ENCODE results near the gene GUSB. TPM values are rescaled to one million over a fixed set of nuclear protein-coding genes. Genes with fewer than 3 reads are reported as not detected.
"Not testable (repeated sequence)": the region's sequence is repeated elsewhere in the genome, so short reads cannot be mapped to it uniquely, and the experiment has no call there.

The GUSB gene
- total RNA-seq, result 10 to 100 TPM; 78.7 to 92.5 TPM

- DNase-seq (ENCODE audit: low spot score) (peak; percentile 92), ATAC-seq (peak; percentile 91 to 93)
- Mint-ChIP-seq H3K4me1 (ENCODE audit: low read depth in 2 of 2) (peaks cover 6 to 10% of the 10 kb centered on the region in 2 donors), H3K27ac (peak within 1 kb of the TSS; percentile 75 to 86), H3K9me3 (no peaks in the 10 kb centered on the region), H3K27me3 (no peaks in the 10 kb centered on the region), H3K36me3 (no peaks in the 10 kb centered on the region), H3K4me3 (peak within 1 kb of the TSS; percentile 80)
Observed at GRCh38 chr7:65981965-65982792, at the start of gene GUSB. Gene GUSB, minus strand, starts transcription at chr7:65982213. Its CDS starts 30 bp downstream, at chr7:65982183.

- ATAC-seq; H3K27ac Mint-ChIP-seq; H3K9me3 Mint-ChIP-seq; DNase-seq (ENCODE audit: low spot score); H3K27me3 Mint-ChIP-seq; H3K4me1 Mint-ChIP-seq (ENCODE audit: low read depth in 2 of 2); H3K36me3 Mint-ChIP-seq; H3K4me3 Mint-ChIP-seq: not testable (repeated sequence)
Observed at GRCh38 chr7:66028342-66028741, 46.3 kb upstream of the GUSB start.

- H3K9me3 Mint-ChIP-seq, result no peaks in the 10 kb centered on the region
- no peaks in the 10 kb centered on the region for H3K4me1 Mint-ChIP-seq (ENCODE audit: low read depth in 2 of 2)
- no peaks in the 10 kb centered on the region for H3K36me3 Mint-ChIP-seq
- peaks cover 8 to 12% of the 10 kb centered on the region in 2 donors for H3K27me3 Mint-ChIP-seq
- DNase-seq (ENCODE audit: low spot score) (no peak), ATAC-seq (no peak)
- H3K27ac Mint-ChIP-seq, result no peak overlapping the region
- H3K4me3 Mint-ChIP-seq, result no peak overlapping the region
Observed at GRCh38 chr7:66016131-66016461, 34.1 kb upstream of the GUSB start.

GRCh38 chr7:66015440-66016130, 33.6 kb upstream of the GUSB start:
- no peaks in the 10 kb centered on the region for H3K36me3 Mint-ChIP-seq
- H3K4me3 Mint-ChIP-seq, result no peak overlapping the region
- H3K27me3 Mint-ChIP-seq, result peaks cover 8 to 12% of the 10 kb centered on the region in 2 donors
- H3K27ac Mint-ChIP-seq, result no peak overlapping the region
- DNase-seq (ENCODE audit: low spot score) (no peak), ATAC-seq (no peak)
- no peaks in the 10 kb centered on the region for H3K9me3 Mint-ChIP-seq
- H3K4me1 Mint-ChIP-seq (ENCODE audit: low read depth in 2 of 2), result no peaks in the 10 kb centered on the region

DNA sequence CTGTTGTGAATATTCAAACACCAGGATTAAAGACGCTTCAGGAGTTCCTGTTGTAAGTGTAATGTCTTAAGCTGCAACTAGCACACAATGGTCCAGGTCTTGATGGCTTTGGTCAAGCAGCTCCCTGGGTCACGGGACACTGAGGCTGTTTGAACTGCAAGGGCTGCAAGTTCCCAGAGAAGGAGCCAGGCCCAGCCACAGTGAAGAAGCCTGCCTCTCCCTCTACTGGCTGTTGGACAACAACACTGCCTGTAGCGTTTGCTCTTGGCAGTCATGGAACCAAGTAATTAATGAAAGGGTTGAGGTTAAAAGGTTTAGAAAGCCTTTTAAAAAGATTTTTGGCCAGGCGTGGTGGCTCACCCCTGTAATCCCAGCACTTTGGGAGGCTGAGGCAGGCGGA, 31.9 kb upstream of the GUSB start:
- Mint-ChIP-seq H3K4me1 (ENCODE audit: low read depth in 2 of 2) (no peaks in the 10 kb centered on the region), H3K27ac (no peak overlapping the region), H3K36me3 (no peaks in the 10 kb centered on the region), H3K27me3 (peaks cover 8 to 12% of the 10 kb centered on the region in 2 donors), H3K4me3 (no peak overlapping the region), H3K9me3 (no peaks in the 10 kb centered on the region)
- DNase-seq (ENCODE audit: low spot score) (no peak), ATAC-seq (no peak)

DNA sequence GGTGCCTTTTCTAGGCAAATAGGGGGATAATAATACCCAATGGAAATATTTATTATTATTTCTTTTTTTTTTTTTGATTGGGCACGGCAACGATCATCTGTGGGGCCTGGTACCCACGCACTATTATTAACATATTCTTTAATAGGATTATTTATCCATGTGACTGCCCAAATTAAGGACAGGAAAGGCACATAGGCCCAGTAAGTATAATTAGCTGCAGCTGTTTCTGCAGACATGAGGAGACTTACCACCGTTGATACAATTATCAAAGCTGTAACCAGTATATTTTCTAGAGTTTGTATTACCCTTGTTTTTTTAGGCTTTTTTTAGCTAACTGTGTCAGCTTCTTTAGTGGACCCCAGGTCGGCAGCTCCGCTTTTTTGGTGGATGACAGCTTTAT, 25.2 kb upstream of the GUSB start:
- DNase-seq (ENCODE audit: low spot score) (no peak), ATAC-seq (no peak)
- Mint-ChIP-seq H3K4me1 (ENCODE audit: low read depth in 2 of 2) (no peaks in the 10 kb centered on the region), H3K27me3 (no peaks in the 10 kb centered on the region), H3K4me3 (no peak overlapping the region), H3K27ac (no peak overlapping the region), H3K9me3 (no peaks in the 10 kb centered on the region), H3K36me3 (no peaks in the 10 kb centered on the region)

DNA sequence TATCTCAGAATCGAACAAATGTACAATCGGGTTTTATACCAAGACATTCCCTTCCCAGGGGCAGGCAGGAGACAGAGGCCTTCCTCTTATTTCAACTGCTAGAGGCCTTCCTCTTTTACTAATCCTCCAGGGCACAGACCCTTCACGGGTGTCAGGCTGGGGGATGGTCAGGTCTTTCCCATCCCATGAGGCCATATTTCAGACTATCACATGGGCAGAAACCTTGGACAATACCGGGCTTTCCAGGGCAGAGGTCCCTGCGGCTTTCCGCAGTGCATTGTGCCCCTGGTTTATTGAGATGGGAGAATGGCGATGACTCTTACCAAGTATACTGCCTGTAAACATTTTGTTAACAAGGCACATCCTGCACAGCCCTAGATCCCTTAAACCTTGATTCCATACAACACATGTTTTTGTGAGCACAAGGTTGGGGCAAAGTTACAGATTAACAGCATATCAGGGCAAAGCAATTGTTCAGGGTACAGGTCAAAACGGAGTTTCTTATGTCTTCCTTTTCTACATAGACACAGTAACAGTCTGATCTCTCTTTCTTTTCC, 23.2 kb upstream of the GUSB start:
- ATAC-seq; DNase-seq (ENCODE audit: low spot score); H3K27ac Mint-ChIP-seq; H3K4me3 Mint-ChIP-seq; H3K36me3 Mint-ChIP-seq; H3K27me3 Mint-ChIP-seq; H3K4me1 Mint-ChIP-seq (ENCODE audit: low read depth in 2 of 2); H3K9me3 Mint-ChIP-seq: not testable (repeated sequence)

- not testable (repeated sequence) for DNase-seq (ENCODE audit: low spot score); H3K9me3 Mint-ChIP-seq; H3K36me3 Mint-ChIP-seq; ATAC-seq; H3K27ac Mint-ChIP-seq; H3K4me1 Mint-ChIP-seq (ENCODE audit: low read depth in 2 of 2); H3K4me3 Mint-ChIP-seq; H3K27me3 Mint-ChIP-seq
Observed at GRCh38 chr7:66000823-66001417, 18.9 kb upstream of the GUSB start.

DNA sequence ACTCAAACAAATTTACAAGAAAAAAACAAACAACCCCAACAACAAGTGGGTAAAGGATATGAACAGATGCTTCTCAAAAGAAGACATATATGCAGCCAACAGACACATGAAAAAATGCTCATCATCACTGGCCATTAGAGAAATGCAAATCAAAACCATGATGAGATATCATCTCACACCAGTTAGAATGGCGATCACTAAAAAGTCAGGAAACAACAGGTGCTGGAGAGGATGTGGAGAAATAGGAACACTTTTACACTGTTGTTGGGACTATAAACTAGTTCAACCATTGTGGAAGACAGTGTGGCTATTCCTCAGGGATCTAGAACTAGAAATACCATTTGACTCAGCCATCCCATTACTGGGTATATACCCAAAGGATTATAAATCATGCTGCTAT, 13.0 kb upstream of the GUSB start:
- not testable (repeated sequence) for H3K27me3 Mint-ChIP-seq; ATAC-seq; DNase-seq (ENCODE audit: low spot score); H3K4me3 Mint-ChIP-seq; H3K36me3 Mint-ChIP-seq; H3K9me3 Mint-ChIP-seq; H3K27ac Mint-ChIP-seq; H3K4me1 Mint-ChIP-seq (ENCODE audit: low read depth in 2 of 2)

GRCh38 chr7:65992526-65992925, 10.5 kb upstream of the GUSB start:
- Mint-ChIP-seq H3K27me3 (peaks cover 0 to 3% of the 10 kb centered on the region in 2 donors), H3K4me1 (ENCODE audit: low read depth in 2 of 2) (no peaks in the 10 kb centered on the region), H3K36me3 (no peaks in the 10 kb centered on the region), H3K4me3 (no peak overlapping the region), H3K9me3 (no peaks in the 10 kb centered on the region), H3K27ac (no peak overlapping the region)
- no peak for DNase-seq (ENCODE audit: low spot score)
- ATAC-seq, result no peak

GRCh38 chr7:65991829-65992228, 9.8 kb upstream of the GUSB start:
- not testable (repeated sequence) for H3K4me1 Mint-ChIP-seq (ENCODE audit: low read depth in 2 of 2); H3K36me3 Mint-ChIP-seq; H3K27ac Mint-ChIP-seq; H3K4me3 Mint-ChIP-seq; DNase-seq (ENCODE audit: low spot score); H3K27me3 Mint-ChIP-seq; ATAC-seq; H3K9me3 Mint-ChIP-seq

- H3K9me3 Mint-ChIP-seq, result no peaks in the 10 kb centered on the region
- ATAC-seq (no peak), DNase-seq (ENCODE audit: low spot score) (no peak)
- no peaks in the 10 kb centered on the region for H3K36me3 Mint-ChIP-seq
- peaks cover 0 to 3% of the 10 kb centered on the region in 2 donors for H3K27me3 Mint-ChIP-seq
- H3K4me1 Mint-ChIP-seq (ENCODE audit: low read depth in 2 of 2), result no peaks in the 10 kb centered on the region
- no peak overlapping the region for H3K27ac Mint-ChIP-seq
- no peak overlapping the region for H3K4me3 Mint-ChIP-seq
Observed at GRCh38 chr7:65989694-65990080, 7.7 kb upstream of the GUSB start.

- not testable (repeated sequence) for DNase-seq (ENCODE audit: low spot score); ATAC-seq; H3K4me1 Mint-ChIP-seq (ENCODE audit: low read depth in 2 of 2); H3K36me3 Mint-ChIP-seq; H3K27ac Mint-ChIP-seq; H3K4me3 Mint-ChIP-seq; H3K27me3 Mint-ChIP-seq; H3K9me3 Mint-ChIP-seq
Observed at GRCh38 chr7:65988503-65988902, 6.5 kb upstream of the GUSB start.

DNA sequence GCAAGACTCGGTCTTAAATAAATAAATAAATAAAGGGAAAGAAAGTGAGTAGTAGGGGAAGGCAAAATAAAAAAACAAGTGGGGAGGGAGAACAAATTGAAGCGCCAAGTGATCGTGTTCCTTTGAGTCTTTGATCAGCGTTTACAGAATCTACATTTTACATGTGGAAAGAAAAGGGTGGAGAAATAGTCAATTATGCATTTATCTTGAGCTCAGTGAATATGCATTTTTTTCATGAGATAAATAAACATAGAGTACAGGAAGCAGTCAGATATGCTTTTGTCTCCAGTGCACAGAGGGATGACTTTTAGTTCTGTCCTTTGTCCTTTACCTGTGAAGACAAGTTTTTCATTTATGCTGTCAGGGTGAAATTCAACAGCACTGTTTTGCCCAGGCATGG, 6.1 kb upstream of the GUSB start:
- no peaks in the 10 kb centered on the region for H3K4me1 Mint-ChIP-seq (ENCODE audit: low read depth in 2 of 2)
- DNase-seq (ENCODE audit: low spot score) (no peak), ATAC-seq (no peak)
- no peaks in the 10 kb centered on the region for H3K9me3 Mint-ChIP-seq
- no peaks in the 10 kb centered on the region for H3K27me3 Mint-ChIP-seq
- no peaks in the 10 kb centered on the region for H3K36me3 Mint-ChIP-seq
- H3K4me3 Mint-ChIP-seq, result no peak overlapping the region
- H3K27ac Mint-ChIP-seq, result no peak overlapping the region

Data from natural killer cell treated with Interleukin-12 subunit alpha and Interleukin-12 subunit beta and Interleukin-15 and Interleukin-18, amount 100 ng/mL, for 72 hours (primary cell).